VCaP (cell line): ENCODE data around the gene IWS1.

ENCODE experiments used
- H3K27ac ChIP-seq: fragments of 450-650 bp; 2 replicates; pipeline ENCODE4 v1.5.1; 2017
- CTCF ChIP-seq: fragments of 450-650 bp; conservative IDR thresholded peaks from 2 replicates; pipeline ENCODE4 v1.5.1; 2017; ENCODE audit warnings: mild to moderate bottlenecking, moderate library complexity

IWS1 gene

GRCh38 chr2:127570282-127571250 is 44.3 kb upstream of the IWS1 start:
- no peak for TF ChIP-seq CTCF
- no peak overlapping the region for H3K27ac ChIP-seq

GRCh38 chr2:127569666-127570065 is 43.4 kb upstream of the IWS1 start:
- no peak for TF ChIP-seq CTCF
- H3K27ac ChIP-seq, result no peak overlapping the region

GRCh38 chr2:127568128-127568527 is 41.8 kb upstream of the IWS1 start:
- TF ChIP-seq CTCF, result no peak

GRCh38 chr2:127567351-127567854 is 41.1 kb upstream of the IWS1 start:
- H3K27ac ChIP-seq, result no peak overlapping the region
- TF ChIP-seq CTCF, result no peak

More at GRCh38 chr2:127568128-127568527, 41.8 kb upstream of the IWS1 start:
- H3K27ac ChIP-seq, result no peak overlapping the region

- TF ChIP-seq CTCF, result no peak
- H3K27ac ChIP-seq, result no peak overlapping the region
These were observed 40.3 kb upstream of the IWS1 start for GRCh38 chr2:127566576-127566975.

- H3K27ac ChIP-seq, result no peak overlapping the region
- TF ChIP-seq CTCF, result no peak
These were observed 39.8 kb upstream of the IWS1 start for GRCh38 chr2:127566139-127566417.

GRCh38 chr2:127565261-127566138 is 39.2 kb upstream of the IWS1 start:
- no peak for TF ChIP-seq CTCF
- H3K27ac ChIP-seq, result no peak overlapping the region
